ENCODE data around the gene EIF3F.
A peak's percentile ranks its signal among the peaks of the same experiment; 100 is the strongest.

- peak; percentile 81 for TF ChIP-seq REST (IDR thresholded peaks at IDR 0.05; ENCODE audit: low read depth)
- TF ChIP-seq EP300 (IDR thresholded peaks at IDR 0.05; ENCODE audit: borderline replicate concordance) = no peak
- TF ChIP-seq TCF12 (IDR thresholded peaks at IDR 0.05; ENCODE audit: low read depth) = no peak
- TF ChIP-seq TAF1 (IDR thresholded peaks at IDR 0.05; ENCODE audit: low read depth) = no peak
- 0 out of 2 replicates have a peak, but pooled peaks have one; percentile 18 for TF ChIP-seq MAX (IDR thresholded peaks at IDR 0.05)
Measured at GRCh38 chr11:8008212-8008611, 21.1 kb downstream of the EIF3F start.
